ENCODE data around the gene WRNIP1. TPM values are rescaled to one million over a fixed set of nuclear protein-coding genes. Genes with fewer than 3 reads are reported as not detected.

WRNIP1 gene
- total and polyA plus RNA-seq, 12 donors: 27.7 to 82.2 (median 53.8) TPM

GRCh38 chr6:2783188-2783963, 18.2 kb downstream of the WRNIP1 start:
- TF ChIP-seq CTCF (IDR thresholded peaks at IDR 0.05): no peak
- TF ChIP-seq POLR2A (IDR thresholded peaks at IDR 0.05): no peak
- intact Hi-C loops (cut with DNase I): loop anchor here (10.0 kb wide), 2 partner anchors 131 to 151 kb away; no protein-coding TSS in a partner anchor
- H3K36me3 ChIP-seq (replicated peaks in 1 of 2): peaks cover 0 to 46% of the 10 kb centered on the region in 2 donors
- DNase-seq: peak in 1 of 7 donors; percentile 13
- no peaks in the 10 kb centered on the region for H3K9me3 ChIP-seq (replicated peaks in 1 of 3)
- H3K27ac ChIP-seq: no peak overlapping the region
- no peak overlapping the region for H3K4me3 ChIP-seq
- no peaks in the 10 kb centered on the region for H3K4me1 ChIP-seq (replicated peaks in 1 of 2)
- WGBS, 4 donors: 71 to 77% (median 75%) methylated on average over 17 to 19 of the region's 19 CpGs
- H3K27me3 ChIP-seq: no peaks in the 10 kb centered on the region

GRCh38 chr6:2784061-2784460, 18.9 kb downstream of the WRNIP1 start:
- H3K4me1 ChIP-seq (replicated peaks in 1 of 2): no peaks in the 10 kb centered on the region
- H3K27ac ChIP-seq: no peak overlapping the region
- TF ChIP-seq CTCF (IDR thresholded peaks at IDR 0.05): no peak
- no peak for TF ChIP-seq POLR2A (IDR thresholded peaks at IDR 0.05)
- intact Hi-C loops (cut with DNase I): loop anchor here (10.0 kb wide), 2 partner anchors 131 to 151 kb away; no protein-coding TSS in a partner anchor
- no peaks in the 10 kb centered on the region for H3K27me3 ChIP-seq
- 75 to 89% (median 82%) methylated on average over 5 of the region's 5 CpGs for WGBS, 4 donors
- peak in 1 of 7 donors; percentile 2 for DNase-seq
- peaks cover 0 to 41% of the 10 kb centered on the region in 2 donors for H3K36me3 ChIP-seq (replicated peaks in 1 of 2)
- H3K9me3 ChIP-seq (replicated peaks in 1 of 3): no peaks in the 10 kb centered on the region
- H3K4me3 ChIP-seq: no peak overlapping the region

- Histone ChIP-seq H3K27ac (no peak overlapping the region), H3K27me3 (no peaks in the 10 kb centered on the region), H3K4me3 (no peak overlapping the region), H3K9me3 (replicated peaks in 1 of 3) (no peaks in the 10 kb centered on the region), H3K4me1 (replicated peaks in 1 of 2) (no peaks in the 10 kb centered on the region), H3K36me3 (replicated peaks in 1 of 2) (peaks cover 0 to 35% of the 10 kb centered on the region in 2 donors)
- intact Hi-C loops (cut with DNase I): loop anchor here (10.0 kb wide), 2 partner anchors 130 to 150 kb away; no protein-coding TSS in a partner anchor
- no peak for TF ChIP-seq CTCF (IDR thresholded peaks at IDR 0.05)
- no peak for TF ChIP-seq POLR2A (IDR thresholded peaks at IDR 0.05)
- no peak for DNase-seq
- 80 to 98% (median 94%) methylated on average over 7 of the region's 7 CpGs for WGBS, 4 donors
Measured at GRCh38 chr6:2784930-2785329, 19.7 kb downstream of the WRNIP1 start.

GRCh38 chr6:2786269-2786668, 21.1 kb downstream of the WRNIP1 start:
- Histone ChIP-seq H3K36me3 (replicated peaks in 1 of 2) (peaks cover 0 to 28% of the 10 kb centered on the region in 2 donors), H3K4me1 (replicated peaks in 1 of 2) (no peaks in the 10 kb centered on the region), H3K9me3 (replicated peaks in 1 of 3) (no peaks in the 10 kb centered on the region), H3K27ac (no peak overlapping the region), H3K27me3 (no peaks in the 10 kb centered on the region), H3K4me3 (no peak overlapping the region)
- WGBS, 4 donors: 72 to 79% (median 77%) methylated on average over 4 of the region's 4 CpGs
- intact Hi-C loops (cut with DNase I): loop anchor here (10.0 kb wide), 2 partner anchors 129 to 149 kb away; no protein-coding TSS in a partner anchor
- DNase-seq: no peak
- no peak for TF ChIP-seq POLR2A (IDR thresholded peaks at IDR 0.05)
- TF ChIP-seq CTCF (IDR thresholded peaks at IDR 0.05): no peak
